ENCODE data around the gene ADAM22.

ADAM22 gene

GRCh38 chr7:87912121-87912520 is 21.9 kb upstream of the ADAM22 start:
- TF ChIP-seq CTCF (IDR thresholded peaks at IDR 0.05; ENCODE audit: insufficient read depth, low read length, poor library complexity, severe bottlenecking) (no peak), EZH2phosphoT487 (conservative IDR thresholded peaks at IDR 0.05; ENCODE audit: low read length) (no peak)

GRCh38 chr7:87918740-87919139 is 15.3 kb upstream of the ADAM22 start:
- no peak overlapping the region for H3K4me3 ChIP-seq (ENCODE audit: insufficient read depth, low read length, poor library complexity, severe bottlenecking)
- no peaks in the 10 kb centered on the region for H3K27me3 ChIP-seq (ENCODE audit: low read length)
- H3K9ac ChIP-seq (ENCODE audit: low read length) = no peak overlapping the region
- no peak overlapping the region for H3K27ac ChIP-seq (ENCODE audit: low read depth, low read length)
- no peaks in the 10 kb centered on the region for H3K36me3 ChIP-seq (ENCODE audit: low read length)
- H3K9me2 ChIP-seq (replicated peaks; ENCODE audit: insufficient read depth, low read length) = no peaks in the 10 kb centered on the region
- TF ChIP-seq CTCF (IDR thresholded peaks at IDR 0.05; ENCODE audit: insufficient read depth, low read length, poor library complexity, severe bottlenecking) (no peak), EZH2phosphoT487 (conservative IDR thresholded peaks at IDR 0.05; ENCODE audit: low read length) (no peak)
- no peaks in the 10 kb centered on the region for H3F3A ChIP-seq (ENCODE audit: insufficient read depth)
- no peak overlapping the region for H2AFZ ChIP-seq (ENCODE audit: low read depth, low read length, severe bottlenecking)
- H3K79me2 ChIP-seq (ENCODE audit: insufficient read depth, low read length) = no peaks in the 10 kb centered on the region
- no peaks in the 10 kb centered on the region for H3K9me3 ChIP-seq (ENCODE audit: insufficient read depth, low read length)
- H3K4me2 ChIP-seq (ENCODE audit: low read depth, low read length, poor library complexity, severe bottlenecking) = no peak overlapping the region
- H4K20me1 ChIP-seq (ENCODE audit: low read depth, low read length) = no peaks in the 10 kb centered on the region

More at GRCh38 chr7:87912121-87912520, 21.9 kb upstream of the ADAM22 start:
- Histone ChIP-seq H3K9ac (ENCODE audit: low read length) (no peak overlapping the region), H2AFZ (ENCODE audit: low read depth, low read length, severe bottlenecking) (no peak overlapping the region), H3K27me3 (ENCODE audit: low read length) (no peaks in the 10 kb centered on the region), H3K4me2 (ENCODE audit: low read depth, low read length, poor library complexity, severe bottlenecking) (no peak overlapping the region), H3K9me3 (ENCODE audit: insufficient read depth, low read length) (no peaks in the 10 kb centered on the region), H3K79me2 (ENCODE audit: insufficient read depth, low read length) (no peaks in the 10 kb centered on the region), H4K20me1 (ENCODE audit: low read depth, low read length) (no peaks in the 10 kb centered on the region), H3K9me2 (replicated peaks; ENCODE audit: insufficient read depth, low read length) (no peaks in the 10 kb centered on the region), H3K4me3 (ENCODE audit: insufficient read depth, low read length, poor library complexity, severe bottlenecking) (no peak overlapping the region), H3F3A (ENCODE audit: insufficient read depth) (peaks cover 27% of the 10 kb centered on the region), H3K27ac (ENCODE audit: low read depth, low read length) (no peak overlapping the region), H3K36me3 (ENCODE audit: low read length) (peaks cover 10% of the 10 kb centered on the region; the same call in 1 of the 2 replicates)

GRCh38 chr7:87919875-87920274 is 14.2 kb upstream of the ADAM22 start:
- Histone ChIP-seq H3K79me2 (ENCODE audit: insufficient read depth, low read length) (no peaks in the 10 kb centered on the region), H3K27me3 (ENCODE audit: low read length) (no peaks in the 10 kb centered on the region), H3K36me3 (ENCODE audit: low read length) (no peaks in the 10 kb centered on the region), H3F3A (ENCODE audit: insufficient read depth) (no peaks in the 10 kb centered on the region), H4K20me1 (ENCODE audit: low read depth, low read length) (no peaks in the 10 kb centered on the region), H3K9me2 (replicated peaks; ENCODE audit: insufficient read depth, low read length) (no peaks in the 10 kb centered on the region), H3K9me3 (ENCODE audit: insufficient read depth, low read length) (no peaks in the 10 kb centered on the region), H2AFZ (ENCODE audit: low read depth, low read length, severe bottlenecking) (no peak overlapping the region), H3K4me2 (ENCODE audit: low read depth, low read length, poor library complexity, severe bottlenecking) (no peak overlapping the region), H3K9ac (ENCODE audit: low read length) (no peak overlapping the region), H3K27ac (ENCODE audit: low read depth, low read length) (no peak overlapping the region), H3K4me3 (ENCODE audit: insufficient read depth, low read length, poor library complexity, severe bottlenecking) (no peak overlapping the region)
- TF ChIP-seq EZH2phosphoT487 (conservative IDR thresholded peaks at IDR 0.05; ENCODE audit: low read length) (no peak), CTCF (IDR thresholded peaks at IDR 0.05; ENCODE audit: insufficient read depth, low read length, poor library complexity, severe bottlenecking) (no peak)
